ENCODE results near the gene IL13RA1.

Gene IL13RA1

DNA sequence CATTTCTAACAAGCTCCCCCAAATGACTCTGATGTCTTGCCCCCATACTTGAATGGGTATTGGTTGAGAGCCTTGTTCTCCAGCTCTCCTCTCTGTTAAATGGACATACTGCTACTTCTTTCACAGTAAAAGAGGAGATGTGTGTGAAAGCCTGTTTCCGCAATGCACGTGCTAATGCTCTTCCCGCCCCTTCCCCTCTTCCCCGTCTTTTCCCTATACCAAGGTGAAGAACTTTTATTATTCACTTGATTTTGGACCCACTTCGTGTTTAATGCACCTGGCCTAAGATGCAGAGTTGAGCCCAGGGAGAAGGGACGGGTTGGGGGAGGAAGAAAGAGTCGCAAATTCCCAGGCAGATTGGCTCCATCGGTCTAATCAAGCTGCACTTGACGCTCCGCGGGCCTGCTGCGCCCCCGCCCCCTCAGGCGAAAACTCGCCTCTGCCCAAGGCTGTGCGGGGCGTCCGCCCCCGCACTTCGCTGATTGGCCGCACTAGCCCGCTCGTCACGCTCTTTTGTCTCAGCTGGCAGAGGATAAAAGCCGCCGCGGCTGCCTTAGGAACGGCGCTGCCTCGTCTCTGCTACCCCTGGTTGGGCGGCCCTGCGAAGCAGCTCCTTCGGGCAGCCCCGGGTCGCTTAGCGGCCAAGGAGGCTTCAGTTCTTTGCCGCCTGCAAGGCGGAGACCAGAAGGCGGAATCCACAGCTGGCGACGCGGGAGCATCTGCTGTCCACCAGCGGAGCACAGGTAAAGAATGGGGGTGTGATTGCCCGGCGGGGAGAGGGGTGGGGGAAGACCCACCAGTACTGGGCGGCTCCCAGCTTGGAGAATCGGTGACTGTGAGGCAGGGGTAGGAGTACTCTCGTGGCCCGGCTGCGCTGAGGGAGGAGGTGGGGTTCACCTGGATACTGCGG, 96.1 kb downstream of the IL13RA1 start, which contains the start of gene ZCCHC12:
TSS of gene ZCCHC12 (plus strand) at position 562 of the 910 bp plus-strand sequence. CDS start 1,421 bp downstream, outside the sequence.
- Histone ChIP-seq H3K36me3 (ENCODE audit: control insufficient read depth in 1 of 2, insufficient read depth in 2 of 2, low read length in 2 of 2) (no peaks in the 10 kb centered on the region), H3K9ac (ENCODE audit: low read depth in 1 of 2, low read length in 2 of 2) (no peak within 1 kb of the TSS), H3K4me1 (ENCODE audit: control insufficient read depth in 1 of 2, insufficient read depth in 2 of 2, low read length in 2 of 2) (peaks cover 0 to 4% of the 10 kb centered on the region in 2 donors), H3K27ac (ENCODE audit: low read depth, low read length) (no peak within 1 kb of the TSS), H3K4me3 (ENCODE audit: low read depth in 1 of 2, low read length in 2 of 2) (peak within 1 kb of the TSS in 1 of 2 donors; percentile 43), H3K9me3 (ENCODE audit: control insufficient read depth in 1 of 2, low read length in 2 of 2) (no peaks in the 10 kb centered on the region), H3K27me3 (ENCODE audit: control insufficient read depth in 1 of 2, insufficient read depth in 2 of 2, low read length in 2 of 2) (peaks cover 20 to 45% of the 10 kb centered on the region in 2 donors)

DNA sequence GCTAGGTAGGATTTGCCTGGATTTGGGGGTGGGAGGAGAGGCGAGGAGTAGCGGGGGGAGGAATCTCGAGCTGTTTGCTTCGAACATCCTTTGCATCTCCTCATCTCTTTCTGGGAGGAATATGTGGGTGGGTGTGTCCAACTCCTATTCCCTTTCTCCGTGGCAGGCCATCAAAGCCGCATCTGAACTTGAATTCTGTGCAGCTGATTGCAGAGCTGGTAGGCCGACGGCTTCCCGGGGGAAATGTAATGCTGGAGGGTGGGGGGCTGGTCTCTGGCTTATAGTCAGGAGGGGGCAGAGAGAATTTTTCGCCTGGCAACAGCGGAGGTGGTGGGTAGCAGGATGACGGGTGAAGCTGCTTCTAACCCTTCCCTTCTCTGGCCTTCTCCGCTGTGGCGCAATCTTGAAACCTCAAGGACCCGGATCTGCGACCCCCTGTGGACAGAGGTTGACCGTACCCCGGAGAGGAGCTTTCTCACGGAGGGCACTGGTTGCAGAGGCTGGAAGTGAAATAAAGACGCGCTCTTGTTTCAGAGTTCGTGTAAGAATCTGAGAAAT, 96.8 kb downstream of the IL13RA1 start:
- H3K4me3 ChIP-seq (ENCODE audit: low read depth in 1 of 2, low read length in 2 of 2) = peak overlapping the region in 1 of 2 donors; percentile 43
- H3K36me3 ChIP-seq (ENCODE audit: control insufficient read depth in 1 of 2, insufficient read depth in 2 of 2, low read length in 2 of 2) = no peaks in the 10 kb centered on the region
- H3K9me3 ChIP-seq (ENCODE audit: control insufficient read depth in 1 of 2, low read length in 2 of 2) = no peaks in the 10 kb centered on the region
- H3K4me1 ChIP-seq (ENCODE audit: control insufficient read depth in 1 of 2, insufficient read depth in 2 of 2, low read length in 2 of 2) = peaks cover 0 to 4% of the 10 kb centered on the region in 2 donors
- peaks cover 20 to 45% of the 10 kb centered on the region in 2 donors for H3K27me3 ChIP-seq (ENCODE audit: control insufficient read depth in 1 of 2, insufficient read depth in 2 of 2, low read length in 2 of 2)
- H3K9ac ChIP-seq (ENCODE audit: low read depth in 1 of 2, low read length in 2 of 2) = no peak overlapping the region
- H3K27ac ChIP-seq (ENCODE audit: low read depth, low read length) = no peak overlapping the region

DNA sequence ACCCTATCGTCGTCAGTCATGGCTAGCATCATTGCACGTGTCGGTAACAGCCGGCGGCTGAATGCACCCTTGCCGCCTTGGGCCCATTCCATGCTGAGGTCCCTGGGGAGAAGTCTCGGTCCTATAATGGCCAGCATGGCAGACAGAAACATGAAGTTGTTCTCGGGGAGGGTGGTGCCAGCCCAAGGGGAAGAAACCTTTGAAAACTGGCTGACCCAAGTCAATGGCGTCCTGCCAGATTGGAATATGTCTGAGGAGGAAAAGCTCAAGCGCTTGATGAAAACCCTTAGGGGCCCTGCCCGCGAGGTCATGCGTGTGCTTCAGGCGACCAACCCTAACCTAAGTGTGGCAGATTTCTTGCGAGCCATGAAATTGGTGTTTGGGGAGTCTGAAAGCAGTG, 97.8 kb downstream of the IL13RA1 start:
- peaks cover 0 to 4% of the 10 kb centered on the region in 2 donors for H3K4me1 ChIP-seq (ENCODE audit: control insufficient read depth in 1 of 2, insufficient read depth in 2 of 2, low read length in 2 of 2)
- peaks cover 20 to 45% of the 10 kb centered on the region in 2 donors for H3K27me3 ChIP-seq (ENCODE audit: control insufficient read depth in 1 of 2, insufficient read depth in 2 of 2, low read length in 2 of 2)
- no peak overlapping the region for H3K4me3 ChIP-seq (ENCODE audit: low read depth in 1 of 2, low read length in 2 of 2)
- no peaks in the 10 kb centered on the region for H3K9me3 ChIP-seq (ENCODE audit: control insufficient read depth in 1 of 2, low read length in 2 of 2)
- no peak overlapping the region for H3K27ac ChIP-seq (ENCODE audit: low read depth, low read length)
- H3K36me3 ChIP-seq (ENCODE audit: control insufficient read depth in 1 of 2, insufficient read depth in 2 of 2, low read length in 2 of 2) = no peaks in the 10 kb centered on the region
- no peak overlapping the region for H3K9ac ChIP-seq (ENCODE audit: low read depth in 1 of 2, low read length in 2 of 2)

DNA sequence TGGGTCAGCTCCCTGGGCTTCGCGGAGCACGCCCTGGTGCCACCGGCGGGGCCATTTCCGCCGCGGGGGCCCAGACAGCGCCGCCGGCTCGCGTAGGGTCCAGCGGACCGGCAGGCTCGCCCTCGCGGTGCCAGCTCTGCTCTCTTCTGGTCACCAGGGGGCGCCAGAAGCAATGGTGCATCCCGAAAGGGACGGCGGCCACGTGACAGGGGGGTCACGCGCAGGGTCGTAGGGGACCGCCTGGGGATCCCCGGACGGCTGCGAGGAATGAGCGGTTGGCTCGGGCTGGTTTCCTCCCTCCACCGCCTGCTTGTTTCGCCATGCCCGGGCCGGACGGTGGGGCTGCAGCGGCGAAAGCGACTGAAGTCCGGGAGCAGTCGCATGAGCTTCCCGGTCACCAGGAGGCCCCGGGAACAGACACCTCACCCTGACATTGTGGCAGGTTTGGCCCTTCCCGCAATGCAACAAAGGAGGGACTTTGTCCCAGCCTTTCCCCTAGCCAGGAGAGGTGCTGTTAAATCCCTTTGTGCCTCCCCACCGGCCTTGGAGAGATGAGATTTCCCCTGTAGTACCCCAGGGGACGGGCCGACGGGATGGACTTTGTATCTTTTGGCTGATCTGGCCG, 112.0 kb downstream of the IL13RA1 start:
- H3K4me3 ChIP-seq (ENCODE audit: low read depth in 1 of 2, low read length in 2 of 2) = peak overlapping the region; percentile 62 to 66
- no peaks in the 10 kb centered on the region for H3K4me1 ChIP-seq (ENCODE audit: control insufficient read depth in 1 of 2, insufficient read depth in 2 of 2, low read length in 2 of 2)
- H3K27me3 ChIP-seq (ENCODE audit: control insufficient read depth in 1 of 2, insufficient read depth in 2 of 2, low read length in 2 of 2) = no peaks in the 10 kb centered on the region
- no peaks in the 10 kb centered on the region for H3K9me3 ChIP-seq (ENCODE audit: control insufficient read depth in 1 of 2, low read length in 2 of 2)
- no peak overlapping the region for H3K27ac ChIP-seq (ENCODE audit: low read depth, low read length)
- H3K36me3 ChIP-seq (ENCODE audit: control insufficient read depth in 1 of 2, insufficient read depth in 2 of 2, low read length in 2 of 2) = no peaks in the 10 kb centered on the region
- H3K9ac ChIP-seq (ENCODE audit: low read depth in 1 of 2, low read length in 2 of 2) = peak overlapping the region; percentile 25 to 51
